Prostate gland (tissue), 2 donors: ENCODE results near the gene NME3.

Experiments used
- CTCF ChIP-seq, 4 experiments: fragments of 200-600 bp in 2 of 4; fragments of 450-650 bp in 2 of 4; sonication (generic) in 2 of 4; IDR thresholded peaks; 1 replicate in 3 of 4; 2 replicates in 1 of 4; pipeline ENCODE4 v1.5.1; 2016 to 2019; ENCODE audit warnings: antibody characterized with exemption in 4 of 4, mild to moderate bottlenecking in 2 of 4, moderate library complexity in 2 of 4
- POLR2AphosphoS5 ChIP-seq: sonication (generic); formaldehyde crosslinking; IDR thresholded peaks from one replicate; pipeline ENCODE4 v1.6.1; 2017; ENCODE audit warnings: antibody characterized with exemption

- no peak for TF ChIP-seq CTCF (IDR thresholded peaks at IDR 0.05)
- no peak for TF ChIP-seq POLR2AphosphoS5
Observed at GRCh38 chr16:1724491-1724890, 46.9 kb downstream of the NME3 start.
